Subcutaneous adipose tissue (tissue), 4 donors: ENCODE results near the gene AQP3. TPM values are rescaled to one million over a fixed set of nuclear protein-coding genes. Genes with fewer than 3 reads are reported as not detected.

ENCODE experiments used
- total RNA-seq, 4 donors: library from RNA; depleted of rRNA; stranded (reverse); fragments of >200 nt; gene quantifications; one replicate each; pipeline ENCODE4 v1.1.0, GENCODE V29; 2016
- TF ChIP-seq, protein P1 (sequence below): fragments of 450-650 bp; IDR thresholded peaks from one replicate; pipeline ENCODE4 v1.5.1; 2016; ENCODE audit warnings: low read depth, mild to moderate bottlenecking, control low read depth, antibody characterized with exemption, moderate library complexity

The AQP3 gene
- total RNA-seq, 4 donors from 2014 or later: 2.1 to 38.1 (median 10.2) TPM

- TF ChIP-seq, protein P1, sequence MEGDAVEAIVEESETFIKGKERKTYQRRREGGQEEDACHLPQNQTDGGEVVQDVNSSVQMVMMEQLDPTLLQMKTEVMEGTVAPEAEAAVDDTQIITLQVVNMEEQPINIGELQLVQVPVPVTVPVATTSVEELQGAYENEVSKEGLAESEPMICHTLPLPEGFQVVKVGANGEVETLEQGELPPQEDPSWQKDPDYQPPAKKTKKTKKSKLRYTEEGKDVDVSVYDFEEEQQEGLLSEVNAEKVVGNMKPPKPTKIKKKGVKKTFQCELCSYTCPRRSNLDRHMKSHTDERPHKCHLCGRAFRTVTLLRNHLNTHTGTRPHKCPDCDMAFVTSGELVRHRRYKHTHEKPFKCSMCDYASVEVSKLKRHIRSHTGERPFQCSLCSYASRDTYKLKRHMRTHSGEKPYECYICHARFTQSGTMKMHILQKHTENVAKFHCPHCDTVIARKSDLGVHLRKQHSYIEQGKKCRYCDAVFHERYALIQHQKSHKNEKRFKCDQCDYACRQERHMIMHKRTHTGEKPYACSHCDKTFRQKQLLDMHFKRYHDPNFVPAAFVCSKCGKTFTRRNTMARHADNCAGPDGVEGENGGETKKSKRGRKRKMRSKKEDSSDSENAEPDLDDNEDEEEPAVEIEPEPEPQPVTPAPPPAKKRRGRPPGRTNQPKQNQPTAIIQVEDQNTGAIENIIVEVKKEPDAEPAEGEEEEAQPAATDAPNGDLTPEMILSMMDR: no peak
Observed at GRCh38 chr9:33461492-33461891, 14.1 kb upstream of the AQP3 start.

DNA sequence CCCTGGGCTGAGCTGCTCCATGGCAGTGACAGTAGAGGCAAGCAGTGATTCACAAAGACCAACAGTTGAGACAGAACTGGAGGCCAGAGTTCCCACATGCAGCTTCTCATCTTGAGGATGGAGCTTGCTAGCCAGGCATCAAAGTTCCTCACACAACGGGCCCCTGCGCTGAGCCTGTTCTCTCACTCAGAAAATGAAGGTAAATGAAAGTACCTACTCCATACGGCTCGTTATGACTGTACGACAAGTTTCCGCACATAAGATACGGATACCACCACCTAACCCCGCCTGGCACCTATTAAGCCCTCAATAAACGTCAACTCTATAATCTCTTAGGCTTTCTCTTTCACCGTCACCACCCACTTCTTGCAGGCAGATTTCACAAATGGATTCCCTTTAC, 13.5 kb upstream of the AQP3 start:
- TF ChIP-seq, protein P1: no peak

DNA sequence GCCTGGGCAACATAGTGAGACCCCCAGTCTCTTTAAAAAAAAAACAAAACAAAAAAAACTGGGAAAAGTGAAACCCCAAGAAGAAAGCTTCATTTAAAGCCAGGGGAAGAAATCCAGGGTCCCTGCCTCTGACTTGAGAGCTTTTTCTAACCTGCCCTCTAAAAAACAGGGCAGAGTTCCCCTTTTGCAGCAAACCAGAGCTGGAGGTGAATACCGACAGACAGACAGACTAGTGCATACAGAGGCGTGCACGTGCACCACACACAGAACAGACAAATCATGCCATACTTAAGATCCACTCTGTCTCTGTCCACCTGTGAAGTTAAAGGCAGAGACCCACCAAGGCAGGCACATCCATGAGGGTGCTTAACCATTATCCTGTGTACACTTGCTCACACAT, 11.7 kb upstream of the AQP3 start:
- TF ChIP-seq, protein P1: no peak

GRCh38 chr9:33458444-33458843, 11.1 kb upstream of the AQP3 start:
- TF ChIP-seq, protein P1: no peak

DNA sequence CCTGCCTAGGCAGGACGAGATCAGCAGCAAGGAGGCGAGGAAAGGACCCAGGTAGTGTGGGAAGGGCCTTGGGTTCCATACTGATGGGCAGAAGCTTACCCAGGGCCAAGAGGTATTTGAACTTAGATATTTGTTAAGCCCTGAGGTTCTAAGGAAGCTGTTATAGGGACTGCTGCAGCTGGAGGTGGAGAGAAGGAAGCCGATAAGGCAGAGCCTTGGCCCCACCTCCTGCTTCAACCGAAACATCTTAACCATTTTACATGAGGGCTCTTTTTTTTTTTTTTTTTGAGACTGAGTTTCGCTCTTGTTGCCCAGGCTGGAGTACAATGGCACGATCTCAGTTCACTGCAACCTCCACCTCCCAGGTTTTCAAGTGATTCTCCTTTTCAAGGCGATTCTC, 8.6 kb upstream of the AQP3 start:
- TF ChIP-seq, protein P1: no peak

- TF ChIP-seq, protein P1: no peak
Observed at GRCh38 chr9:33453999-33454660, 6.7 kb upstream of the AQP3 start.

- TF ChIP-seq, protein P1: no peak
Observed at GRCh38 chr9:33453286-33453860, 6.0 kb upstream of the AQP3 start.
